ENCODE measurements around the gene C11orf21. TPM values are rescaled to one million over a fixed set of nuclear protein-coding genes. Genes with fewer than 3 reads are reported as not detected.

C11orf21 gene
- total RNA-seq, 4 donors from 2014 or later, result 0.15 to 0.78 (median 0.42) TPM

- no peak overlapping the region for H3K27ac ChIP-seq
- no peak for ATAC-seq
- no peaks in the 10 kb centered on the region for H3K36me3 ChIP-seq
- TF ChIP-seq CTCF (IDR thresholded peaks at IDR 0.05), result no peak
- no peak for TF ChIP-seq POLR2A (IDR thresholded peaks at IDR 0.05)
- WGBS, 2 donors (ENCODE audit: low coverage in 1 of 2), result 73% methylated on average over 3 of the region's 10 CpGs; no CpG with 5 or more reads in 1 of the 2 donors
- peaks cover 58% of the 10 kb centered on the region for H3K27me3 ChIP-seq
- no peak overlapping the region for H3K4me3 ChIP-seq
- H3K9me3 ChIP-seq, result no peaks in the 10 kb centered on the region
- H3K4me1 ChIP-seq, result no peaks in the 10 kb centered on the region
Observed at GRCh38 chr11:2263071-2263565, 38.6 kb downstream of the C11orf21 start.

- peaks cover 51% of the 10 kb centered on the region for H3K27me3 ChIP-seq
- no peak for ATAC-seq
- no peak overlapping the region for H3K27ac ChIP-seq
- H3K36me3 ChIP-seq, result no peaks in the 10 kb centered on the region
- no peaks in the 10 kb centered on the region for H3K9me3 ChIP-seq
- no peaks in the 10 kb centered on the region for H3K4me1 ChIP-seq
- TF ChIP-seq POLR2A (IDR thresholded peaks at IDR 0.05) (no peak), POLR2AphosphoS5 (IDR thresholded peaks at IDR 0.05) (no peak)
- no peak overlapping the region for H3K4me3 ChIP-seq
- WGBS, 2 donors (ENCODE audit: low coverage in 1 of 2), result 84 to 92% methylated on average over 3 to 6 of the region's 18 CpGs
Observed at GRCh38 chr11:2262301-2263070, 39.2 kb downstream of the C11orf21 start.

- Histone ChIP-seq H3K36me3 (no peaks in the 10 kb centered on the region), H3K27ac (no peak overlapping the region), H3K9me3 (no peaks in the 10 kb centered on the region), H3K4me1 (no peaks in the 10 kb centered on the region), H3K4me3 (no peak overlapping the region), H3K27me3 (peaks cover 45% of the 10 kb centered on the region)
- WGBS, 2 donors (ENCODE audit: low coverage in 1 of 2), result 80% methylated on average over 1 of the region's 21 CpGs; no CpG with 5 or more reads in 1 of the 2 donors
- TF ChIP-seq POLR2A (IDR thresholded peaks at IDR 0.05) (no peak), POLR2AphosphoS5 (IDR thresholded peaks at IDR 0.05) (no peak), CTCF (IDR thresholded peaks at IDR 0.05) (no peak), EP300 (IDR thresholded peaks at IDR 0.05) (no peak)
- ATAC-seq, result no peak
Observed at GRCh38 chr11:2261436-2262230, 40.1 kb downstream of the C11orf21 start.

GRCh38 chr11:2260491-2261364 lies 41.0 kb downstream of the C11orf21 start:
- Histone ChIP-seq H3K27me3 (peaks cover 45% of the 10 kb centered on the region), H3K9me3 (peaks cover 0 to 2% (median 0%) of the 10 kb centered on the region in 3 donors), H3K4me1 (no peaks in the 10 kb centered on the region), H3K36me3 (no peaks in the 10 kb centered on the region), H3K4me3 (no peak overlapping the region), H3K27ac (no peak overlapping the region)
- WGBS, 2 donors (ENCODE audit: low coverage in 1 of 2), result no CpG with 5 or more reads among the region's 26 CpGs
- ATAC-seq, result no peak
- TF ChIP-seq CTCF (IDR thresholded peaks at IDR 0.05) (no peak), POLR2AphosphoS5 (IDR thresholded peaks at IDR 0.05) (no peak), POLR2A (IDR thresholded peaks at IDR 0.05) (no peak), EP300 (IDR thresholded peaks at IDR 0.05) (no peak)
